ENCODE results near the gene RHBDF1. TPM values are rescaled to one million over a fixed set of nuclear protein-coding genes. Genes with fewer than 3 reads are reported as not detected.
A peak's percentile ranks its signal among the peaks of the same experiment; 100 is the strongest.

The RHBDF1 gene
- total and polyA plus RNA-seq, 2 of the 13 experiments (the other 11 are each of a cell fraction or from before 2014, with no cell fraction given), result 5.4 to 26.9 TPM

GRCh38 chr16:75580-76501 is 3.4 kb upstream of the RHBDF1 start (continued):
- TF ChIP-seq ZMYM2 (CRISPR knock-in tag; IDR thresholded peaks at IDR 0.05) (0 out of 2 replicates have a peak, but pooled peaks have one; percentile 28), SP140L (CRISPR knock-in tag; IDR thresholded peaks at IDR 0.05; ENCODE audit: borderline replicate concordance) (no peak), SPEN (CRISPR knock-in tag; IDR thresholded peaks at IDR 0.05; ENCODE audit: low read depth) (no peak), ZNF784 (CRISPR knock-in tag; IDR thresholded peaks at IDR 0.05; ENCODE audit: borderline replicate concordance) (no peak), ZFY (CRISPR knock-in tag; IDR thresholded peaks at IDR 0.05) (no peak; the same call in 1 of the 2 replicates), ZFP1 (CRISPR knock-in tag; IDR thresholded peaks at IDR 0.05) (peak; percentile 15; the same call in 1 of the 2 replicates), SAFB2 (CRISPR knock-in tag; IDR thresholded peaks at IDR 0.05; ENCODE audit: borderline replicate concordance, low read depth) (no peak), ZFAT (CRISPR knock-in tag; conservative IDR thresholded peaks at IDR 0.05) (no peak), TBL1XR1 (IDR thresholded peaks at IDR 0.05; ENCODE audit: borderline replicate concordance, low read length, partially characterized antibody) (no peak), ZBTB25 (CRISPR knock-in tag; IDR thresholded peaks at IDR 0.05) (no peak), RNF2 (conservative IDR thresholded peaks at IDR 0.05; ENCODE audit: low read depth) (no peak), SATB2 (CRISPR knock-in tag; IDR thresholded peaks at IDR 0.05) (no peak), NAIF1 (CRISPR knock-in tag; IDR thresholded peaks at IDR 0.05; ENCODE audit: borderline replicate concordance) (no peak), ZFP36L2 (CRISPR knock-in tag; IDR thresholded peaks at IDR 0.05) (no peak), ZBTB4 (CRISPR knock-in tag; IDR thresholded peaks at IDR 0.05; ENCODE audit: borderline replicate concordance) (no peak), SMC3 (IDR thresholded peaks at IDR 0.05; ENCODE audit: low read length) (peak; percentile 34; the same call in 1 of the 2 replicates), ZNF841 (CRISPR knock-in tag; IDR thresholded peaks at IDR 0.05; ENCODE audit: borderline replicate concordance) (no peak), ZNF317 (CRISPR knock-in tag; IDR thresholded peaks at IDR 0.05) (0 out of 2 replicates have a peak, but pooled peaks have one; percentile 25), ZNF569 (CRISPR knock-in tag; IDR thresholded peaks at IDR 0.05; ENCODE audit: borderline replicate concordance) (no peak), ZMYM4 (CRISPR knock-in tag; IDR thresholded peaks at IDR 0.05) (no peak), NRL (CRISPR knock-in tag; IDR thresholded peaks at IDR 0.05; ENCODE audit: borderline replicate concordance) (no peak)

All from HepG2 (cell line).